ENCODE measurements around the gene ZBTB3. TPM values are rescaled to one million over a fixed set of nuclear protein-coding genes. Genes with fewer than 3 reads are reported as not detected.
"Not testable (repeated sequence)": the region's sequence is repeated elsewhere in the genome, so short reads cannot be mapped to it uniquely, and the experiment has no call there.

The ZBTB3 gene
- total and polyA plus RNA-seq, 2 donors: 3.2 to 10.5 TPM

- WGBS: 4% methylated on average over 73 of the region's 73 CpGs
- peak; percentile 77 for DNase-seq (ENCODE audit: extremely low spot score)
- no peak overlapping the region for H3K27ac ChIP-seq (ENCODE audit: low read depth)
- no peaks in the 10 kb centered on the region for H3K4me1 ChIP-seq (ENCODE audit: insufficient read depth)
- H3K36me3 ChIP-seq (ENCODE audit: insufficient read depth): no peaks in the 10 kb centered on the region
- peak overlapping the region; percentile 69 for H3K4me3 ChIP-seq (ENCODE audit: low read depth, low read length)
Observed at GRCh38 chr11:62705880-62706849, 47.8 kb downstream of the ZBTB3 start.

DNA sequence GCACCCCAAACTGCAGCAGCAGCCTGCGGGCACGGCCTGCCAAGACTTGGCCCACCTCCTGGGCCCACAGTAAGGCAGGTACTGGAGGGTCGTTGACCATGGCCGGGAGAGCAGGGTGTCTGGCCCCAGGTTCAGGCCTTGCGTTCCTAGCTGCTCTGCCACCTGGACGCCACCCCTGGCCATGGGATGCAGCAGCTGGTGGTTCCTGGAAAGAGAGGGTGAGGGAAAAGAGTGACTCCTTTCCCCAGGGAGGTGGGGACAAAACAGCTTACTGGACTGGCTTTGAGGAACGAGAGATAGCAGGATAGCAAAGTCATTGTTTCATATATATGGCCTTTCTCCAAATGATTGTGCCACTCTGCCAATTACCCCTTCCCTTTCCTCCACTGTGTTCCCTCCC is 48.5 kb downstream of the ZBTB3 start:
- 45% methylated on average over 7 of the region's 7 CpGs for WGBS
- Histone ChIP-seq H3K27ac (ENCODE audit: low read depth) (peak overlapping the region; percentile 11), H3K4me1 (ENCODE audit: insufficient read depth) (no peaks in the 10 kb centered on the region), H3K4me3 (ENCODE audit: low read depth, low read length) (peak overlapping the region; percentile 69), H3K36me3 (ENCODE audit: insufficient read depth) (no peaks in the 10 kb centered on the region)
- no peak for DNase-seq (ENCODE audit: extremely low spot score)

DNA sequence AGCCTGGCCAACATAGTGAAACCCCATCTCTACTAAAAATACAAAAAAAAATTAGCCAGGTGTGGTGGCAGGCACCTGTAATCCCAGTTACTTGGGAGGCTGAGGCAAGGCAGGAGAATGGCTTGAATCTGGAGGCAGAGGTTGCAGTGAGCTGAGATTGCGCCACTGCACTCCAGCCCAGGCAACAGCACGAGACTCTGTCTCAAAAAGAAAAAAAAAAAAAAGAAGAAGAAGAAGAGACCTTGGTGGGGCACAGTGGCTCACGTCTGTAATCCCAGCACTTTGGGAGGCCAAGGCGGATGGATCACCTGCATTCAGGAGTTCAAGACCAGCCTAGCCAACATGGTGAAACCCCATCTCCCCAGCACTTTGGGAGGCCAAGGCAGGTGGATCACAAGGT is 50.0 kb downstream of the ZBTB3 start:
- not testable (repeated sequence) for H3K4me1 ChIP-seq (ENCODE audit: insufficient read depth); H3K36me3 ChIP-seq (ENCODE audit: insufficient read depth); H3K4me3 ChIP-seq (ENCODE audit: low read depth, low read length); H3K27ac ChIP-seq (ENCODE audit: low read depth); DNase-seq (ENCODE audit: extremely low spot score)
- WGBS: 94% methylated on average over 4 of the region's 4 CpGs

DNA sequence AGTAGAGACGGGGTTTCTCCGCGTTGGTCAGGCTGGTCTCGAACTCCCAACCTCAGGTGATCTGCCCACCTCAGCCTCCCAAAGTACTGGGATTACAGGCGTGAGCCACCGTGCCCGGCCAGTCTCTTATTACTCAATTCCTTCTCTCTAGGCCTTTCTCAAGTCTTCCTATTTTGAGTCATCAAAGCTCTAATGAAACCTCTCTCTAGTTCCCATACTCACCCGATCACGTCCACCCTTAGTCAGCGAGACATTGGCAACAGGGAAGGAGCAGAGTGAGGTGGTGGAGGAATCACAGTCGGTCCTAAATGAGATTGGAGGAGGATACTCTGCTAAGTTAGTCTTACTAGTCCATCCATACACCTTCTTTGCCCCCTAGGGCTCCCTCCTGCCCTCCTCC is 51.7 kb downstream of the ZBTB3 start:
- 93% methylated on average over 11 of the region's 11 CpGs for WGBS
- no peak overlapping the region for H3K4me3 ChIP-seq (ENCODE audit: low read depth, low read length)
- no peaks in the 10 kb centered on the region for H3K4me1 ChIP-seq (ENCODE audit: insufficient read depth)
- H3K36me3 ChIP-seq (ENCODE audit: insufficient read depth): no peaks in the 10 kb centered on the region
- H3K27ac ChIP-seq (ENCODE audit: low read depth): no peak overlapping the region
- DNase-seq (ENCODE audit: extremely low spot score): no peak

Small RNA genes within 50 kb of the gene (small RNA-seq; reads per million reads assigned to genes)
- gene MIR6514: 0.38 reads per million, percentile 29 among the genes with 10 or more reads in this experiment

Other genes with a start within 250 kb of the ZBTB3 start
- gene AHNAK, start 207.4 kb downstream of the ZBTB3 start, total RNA-seq: 554 TPM
- gene AHNAK, start 207.4 kb downstream of the ZBTB3 start, polyA plus RNA-seq: 200 TPM
- gene EEF1G, start 180.3 kb downstream of the ZBTB3 start, total RNA-seq: 863 TPM
- 1,468 TPM for gene EEF1G, start 180.3 kb downstream of the ZBTB3 start, polyA plus RNA-seq
- gene TUT1, start 162.6 kb downstream of the ZBTB3 start, total RNA-seq: 5.1 TPM
- gene TUT1, start 162.6 kb downstream of the ZBTB3 start, polyA plus RNA-seq: 14.3 TPM
- gene MTA2, start 152.3 kb downstream of the ZBTB3 start, total RNA-seq: 75.2 TPM
- gene MTA2, start 152.3 kb downstream of the ZBTB3 start, polyA plus RNA-seq: 52.8 TPM
- gene EML3, start 141.4 kb downstream of the ZBTB3 start, total RNA-seq: 12.9 TPM
- gene EML3, start 141.4 kb downstream of the ZBTB3 start, polyA plus RNA-seq: 47.7 TPM
- gene ROM1, start 140.9 kb downstream of the ZBTB3 start, total RNA-seq: 1.3 TPM
- gene ROM1, start 140.9 kb downstream of the ZBTB3 start, polyA plus RNA-seq: 18.9 TPM
- 9.7 TPM for gene B3GAT3, start 132.2 kb downstream of the ZBTB3 start, total RNA-seq
- gene B3GAT3, start 132.2 kb downstream of the ZBTB3 start, polyA plus RNA-seq: 37.7 TPM
- 93.9 TPM for gene GANAB, start 107.5 kb downstream of the ZBTB3 start, total RNA-seq
- 152 TPM for gene GANAB, start 107.5 kb downstream of the ZBTB3 start, polyA plus RNA-seq
- 7.9 TPM for gene INTS5, start 100.9 kb downstream of the ZBTB3 start, total RNA-seq
- 16.6 TPM for gene INTS5, start 100.9 kb downstream of the ZBTB3 start, polyA plus RNA-seq
- 10.9 TPM for gene C11orf98, start 89.0 kb downstream of the ZBTB3 start, total RNA-seq
- 72.1 TPM for gene C11orf98, start 89.0 kb downstream of the ZBTB3 start, polyA plus RNA-seq
- 5.0 TPM for gene CSKMT, start 88.8 kb downstream of the ZBTB3 start, total RNA-seq
- gene CSKMT, start 88.8 kb downstream of the ZBTB3 start, polyA plus RNA-seq: 9.5 TPM
- gene UQCC3, start 82.5 kb downstream of the ZBTB3 start, total RNA-seq: 3.4 TPM
- gene UQCC3, start 82.5 kb downstream of the ZBTB3 start, polyA plus RNA-seq: 13.3 TPM
- gene LBHD1, start 81.9 kb downstream of the ZBTB3 start, total RNA-seq: 3.1 TPM
- 2.8 TPM for gene LBHD1, start 81.9 kb downstream of the ZBTB3 start, polyA plus RNA-seq
- gene UBXN1, start 75.1 kb downstream of the ZBTB3 start, total RNA-seq: 34.5 TPM
- gene UBXN1, start 75.1 kb downstream of the ZBTB3 start, polyA plus RNA-seq: 206 TPM
- gene LRRN4CL, start 64.6 kb downstream of the ZBTB3 start, total RNA-seq: 10.9 TPM
- 16.7 TPM for gene LRRN4CL, start 64.6 kb downstream of the ZBTB3 start, polyA plus RNA-seq
- gene BSCL2, start 46.7 kb downstream of the ZBTB3 start, total RNA-seq: 25.6 TPM
- 52.6 TPM for gene BSCL2, start 46.7 kb downstream of the ZBTB3 start, polyA plus RNA-seq
- 0.37 TPM for gene GNG3, start 46.5 kb downstream of the ZBTB3 start, total RNA-seq
- gene GNG3, start 46.5 kb downstream of the ZBTB3 start, polyA plus RNA-seq: 0.96 TPM
- gene HNRNPUL2, start 26.7 kb downstream of the ZBTB3 start, total RNA-seq: 25.9 TPM
- 50.4 TPM for gene HNRNPUL2, start 26.7 kb downstream of the ZBTB3 start, polyA plus RNA-seq
- 35.6 TPM for gene TTC9C, start 25.7 kb downstream of the ZBTB3 start, total RNA-seq
- gene TTC9C, start 25.7 kb downstream of the ZBTB3 start, polyA plus RNA-seq: 27.3 TPM
- gene POLR2G, start 7.4 kb upstream of the ZBTB3 start, total RNA-seq: 46.4 TPM
- 107 TPM for gene POLR2G, start 7.4 kb upstream of the ZBTB3 start, polyA plus RNA-seq
- 8.5 TPM for gene TAF6L, start 17.2 kb upstream of the ZBTB3 start, total RNA-seq
- gene TAF6L, start 17.2 kb upstream of the ZBTB3 start, polyA plus RNA-seq: 21.9 TPM
- 26.2 TPM for gene TMEM179B, start 33.2 kb upstream of the ZBTB3 start, total RNA-seq
- gene TMEM179B, start 33.2 kb upstream of the ZBTB3 start, polyA plus RNA-seq: 64.1 TPM
- gene TMEM223, start 37.8 kb upstream of the ZBTB3 start, total RNA-seq: 16.7 TPM
- gene TMEM223, start 37.8 kb upstream of the ZBTB3 start, polyA plus RNA-seq: 21.3 TPM
- 32.4 TPM for gene NXF1, start 51.3 kb upstream of the ZBTB3 start, total RNA-seq
- 103 TPM for gene NXF1, start 51.3 kb upstream of the ZBTB3 start, polyA plus RNA-seq
- gene STX5, start 77.9 kb upstream of the ZBTB3 start, total RNA-seq: 30.0 TPM
- gene STX5, start 77.9 kb upstream of the ZBTB3 start, polyA plus RNA-seq: 32.0 TPM
- gene TEX54, start 78.7 kb upstream of the ZBTB3 start, total RNA-seq: not detected
- gene TEX54, start 78.7 kb upstream of the ZBTB3 start, polyA plus RNA-seq: not detected
- gene WDR74, start 85.4 kb upstream of the ZBTB3 start, total RNA-seq: 31.1 TPM
- 47.1 TPM for gene WDR74, start 85.4 kb upstream of the ZBTB3 start, polyA plus RNA-seq
- gene SLC3A2, start 126.7 kb upstream of the ZBTB3 start, total RNA-seq: 45.0 TPM
- 126 TPM for gene SLC3A2, start 126.7 kb upstream of the ZBTB3 start, polyA plus RNA-seq
- gene CHRM1, start 167.2 kb upstream of the ZBTB3 start, total RNA-seq: 0.53 TPM
- 0.46 TPM for gene CHRM1, start 167.2 kb upstream of the ZBTB3 start, polyA plus RNA-seq
- not detected for gene SLC22A6, start 230.8 kb upstream of the ZBTB3 start, total RNA-seq
- gene SLC22A6, start 230.8 kb upstream of the ZBTB3 start, polyA plus RNA-seq: not detected